Measurements from ENCODE around the gene CRACR2B. TPM values are rescaled to one million over a fixed set of nuclear protein-coding genes. Genes with fewer than 3 reads are reported as not detected.

The CRACR2B gene
- total and polyA plus RNA-seq, 10 of the 15 experiments (the other 5 are each of a cell fraction or from before 2014, with no cell fraction given): 0.10 to 33.7 (median 12.7) TPM

GRCh38 chr11:798093-798713 lies 29.5 kb upstream of the CRACR2B start, which contains the start of gene SLC25A22 (continued):
- TF ChIP-seq BHLHE40 (IDR thresholded peaks at IDR 0.05; ENCODE audit: borderline replicate concordance in 1 of 2, low read depth in 2 of 2, low read length in 1 of 2) (peak in 1 of 2 experiments; percentile 29; a peak in 1 of 4 replicates), EGR1 (IDR thresholded peaks at IDR 0.05; ENCODE audit: borderline replicate concordance in 1 of 2, low read depth in 2 of 2, low read length in 2 of 2) (peak in 1 of 2 experiments; percentile 39; a peak in 1 of 3 replicates), CUX1 (IDR thresholded peaks at IDR 0.05; ENCODE audit: insufficient replicate concordance, low read depth, low read length) (no peak), CTCF (IDR thresholded peaks at IDR 0.05 in 2 of 3, conservative IDR thresholded peaks at IDR 0.05 in 1 of 3; ENCODE audit: control insufficient read depth in 2 of 3, extremely low read depth in 1 of 3, insufficient read depth in 1 of 3, low read depth in 3 of 3, low read length in 3 of 3) (peak; percentile 63 to 86 (median 67); a peak in 4 of 6 replicates), RUNX3 (IDR thresholded peaks at IDR 0.05; ENCODE audit: low read length) (0 out of 2 replicates have a peak, but pooled peaks have one; percentile 17), SUPT20H (IDR thresholded peaks at IDR 0.05; ENCODE audit: borderline replicate concordance, control insufficient read depth, low read depth, low read length) (no peak), NKRF (conservative IDR thresholded peaks at IDR 0.05) (peak; percentile 62), RAD21 (IDR thresholded peaks at IDR 0.05; ENCODE audit: insufficient read depth, low read depth, low read length) (peak; percentile 50), DPF2 (IDR thresholded peaks at IDR 0.05) (peak; percentile 39; the same call in 1 of the 2 replicates), RB1 (IDR thresholded peaks at IDR 0.05; ENCODE audit: borderline replicate concordance) (peak; percentile 66; the same call in 1 of the 2 replicates), MTA2 (IDR thresholded peaks at IDR 0.05; ENCODE audit: low read depth) (no peak), IKZF1 (conservative IDR thresholded peaks at IDR 0.05) (peak; percentile 36; the same call in 1 of the 2 replicates), BCLAF1 (IDR thresholded peaks at IDR 0.05) (0 out of 2 replicates have a peak, but pooled peaks have one; percentile 19)
